Measurements from ENCODE around the gene MDFIC. TPM values are rescaled to one million over a fixed set of nuclear protein-coding genes. Genes with fewer than 3 reads are reported as not detected.

MDFIC gene
- total RNA-seq, 1 donor from 2014 or later, result 10.1 TPM

- no peak for TF ChIP-seq CTCF (conservative IDR thresholded peaks at IDR 0.05)
- Mint-ChIP-seq H3K27me3 (ENCODE audit: low read depth) (no peaks in the 10 kb centered on the region), H3K4me1 (peaks cover 19% of the 10 kb centered on the region), H3K4me3 (no peak overlapping the region), H3K9me3 (no peaks in the 10 kb centered on the region), H3K27ac (ENCODE audit: unreplicated experiment) (no peak overlapping the region), H3K36me3 (ENCODE audit: low read depth) (peaks cover 5% of the 10 kb centered on the region)
- no peak for DNase-seq (ENCODE audit: low read depth, low spot score)
Measured at GRCh38 chr7:115010441-115010820, 88.5 kb downstream of the MDFIC start.

- no peak for TF ChIP-seq CTCF (conservative IDR thresholded peaks at IDR 0.05)
- peaks cover 17% of the 10 kb centered on the region for H3K4me1 Mint-ChIP-seq
- no peaks in the 10 kb centered on the region for H3K27me3 Mint-ChIP-seq (ENCODE audit: low read depth)
- DNase-seq (ENCODE audit: low read depth, low spot score), result no peak
- H3K4me3 Mint-ChIP-seq, result no peak overlapping the region
- H3K27ac Mint-ChIP-seq (ENCODE audit: unreplicated experiment), result no peak overlapping the region
- no peaks in the 10 kb centered on the region for H3K9me3 Mint-ChIP-seq
- H3K36me3 Mint-ChIP-seq (ENCODE audit: low read depth), result peaks cover 8% of the 10 kb centered on the region
Measured at GRCh38 chr7:115013886-115014285, 92.0 kb downstream of the MDFIC start.

- Mint-ChIP-seq H3K27ac (ENCODE audit: unreplicated experiment) (no peak overlapping the region), H3K9me3 (no peaks in the 10 kb centered on the region), H3K27me3 (ENCODE audit: low read depth) (no peaks in the 10 kb centered on the region), H3K4me1 (peaks cover 8% of the 10 kb centered on the region), H3K4me3 (no peak overlapping the region), H3K36me3 (ENCODE audit: low read depth) (peaks cover 8% of the 10 kb centered on the region)
- no peak for TF ChIP-seq CTCF (conservative IDR thresholded peaks at IDR 0.05)
- DNase-seq (ENCODE audit: low read depth, low spot score), result no peak
Measured at GRCh38 chr7:115014794-115015193, 92.9 kb downstream of the MDFIC start.

GRCh38 chr7:115015619-115016018, 93.7 kb downstream of the MDFIC start:
- H3K4me1 Mint-ChIP-seq, result peaks cover 9% of the 10 kb centered on the region
- no peak for TF ChIP-seq CTCF (conservative IDR thresholded peaks at IDR 0.05)
- no peaks in the 10 kb centered on the region for H3K9me3 Mint-ChIP-seq
- H3K27me3 Mint-ChIP-seq (ENCODE audit: low read depth), result no peaks in the 10 kb centered on the region
- peaks cover 8% of the 10 kb centered on the region for H3K36me3 Mint-ChIP-seq (ENCODE audit: low read depth)
- no peak overlapping the region for H3K4me3 Mint-ChIP-seq
- DNase-seq (ENCODE audit: low read depth, low spot score), result no peak
- no peak overlapping the region for H3K27ac Mint-ChIP-seq (ENCODE audit: unreplicated experiment)

GRCh38 chr7:115019882-115020605, 98.2 kb downstream of the MDFIC start:
- Mint-ChIP-seq H3K27ac (ENCODE audit: unreplicated experiment) (no peak overlapping the region), H3K4me1 (peaks cover 14% of the 10 kb centered on the region), H3K9me3 (no peaks in the 10 kb centered on the region), H3K36me3 (ENCODE audit: low read depth) (peaks cover 6% of the 10 kb centered on the region), H3K4me3 (no peak overlapping the region), H3K27me3 (ENCODE audit: low read depth) (no peaks in the 10 kb centered on the region)
- no peak for DNase-seq (ENCODE audit: low read depth, low spot score)
- no peak for TF ChIP-seq CTCF (conservative IDR thresholded peaks at IDR 0.05)
